Heart right ventricle (tissue), 16 donors: ENCODE measurements around the gene AHCTF1. TPM values are rescaled to one million over a fixed set of nuclear protein-coding genes. Genes with fewer than 3 reads are reported as not detected.
A peak's percentile ranks its signal among the peaks of the same experiment; 100 is the strongest.

Source experiments
- ATAC-seq, 8 donors: fragments of 200-7000 bp; cut with Tn5 transposase; one replicate each; pipeline ENCODE4 v1.9.1; 2020; ENCODE audit warnings: mild to moderate bottlenecking in 8 of 8, moderate library complexity in 8 of 8, moderate number of reproducible peaks in 1 of 8
- DNase-seq, 2 donors: peaks; one replicate each; pipeline ENCODE4 v3.0.0-alpha.2; 2020
- H3K27ac ChIP-seq, 10 donors: fragments of 200-600 bp; sonication (generic) in 2 of 10; one replicate each; pipeline versions ENCODE4 v1.5.0 to v1.8.0; 2020 to 2022; ENCODE audit warnings: mild to moderate bottlenecking in 3 of 10
- H3K27me3 ChIP-seq, 7 donors: fragments of 200-600 bp; one replicate each; pipeline ENCODE4 v1.8.0; 2021 to 2022; ENCODE audit warnings: mild to moderate bottlenecking in 2 of 7
- H3K36me3 ChIP-seq, 9 donors: fragments of 200-600 bp; sonication (generic) in 1 of 9; one replicate each; pipeline versions ENCODE4 v1.5.0 to v1.8.0; 2020 to 2022; ENCODE audit warnings: mild to moderate bottlenecking in 2 of 9
- H3K4me1 ChIP-seq, 9 donors: fragments of 200-600 bp; sonication (generic) in 1 of 9; one replicate each; pipeline versions ENCODE4 v1.5.0 to v1.8.0; 2020 to 2022; ENCODE audit warnings: mild to moderate bottlenecking in 4 of 9
- H3K4me3 ChIP-seq, 10 donors: fragments of 200-600 bp; sonication (generic) in 2 of 10; one replicate each; pipeline versions ENCODE4 v1.5.0 to v1.8.0; 2020 to 2022; ENCODE audit warnings: mild to moderate bottlenecking in 7 of 10, moderate library complexity in 2 of 10
- H3K9me3 ChIP-seq, 11 donors: fragments of 200-600 bp in 10 of 11; sonication (generic) in 2 of 11; one replicate each; pipeline versions ENCODE4 v1.5.0 to v1.8.0; 2013 to 2022; ENCODE audit warnings: mild to moderate bottlenecking in 2 of 11, control low read depth in 1 of 11, moderate library complexity in 1 of 11
- CTCF ChIP-seq, 9 donors: fragments of 200-600 bp; sonication (generic) in 2 of 9; IDR thresholded peaks; one replicate each; pipeline versions ENCODE4 v1.5.0 to v1.8.0; 2021 to 2022; ENCODE audit warnings: antibody characterized with exemption in 9 of 9, mild to moderate bottlenecking in 5 of 9, moderate library complexity in 1 of 9
- WGBS, 2 donors: extraction: QIAGEN DNeasy Blood & Tissue Kit; methylation state at CpG; one replicate each; pipeline ENCODE4 v1.1.7; 2013; ENCODE audit warnings: inconsistent platforms in 1 of 2; 5-methylcytosine and 5-hydroxymethylcytosine counted together
- intact Hi-C, 10 donors: fragments of 100-400 bp; cut with DNase I; formaldehyde crosslinking; loops; one replicate each; pipeline versions ENCODE4 v1.11.1 to v1.14.2; 2022
- polyA plus RNA-seq, 2 donors: library from polyadenylated mRNA; stranded (reverse); fragments of 200-250 nt; gene quantifications; one replicate each; pipeline ENCODE4 v1.2.3, GENCODE V29; 2013
- total RNA-seq, 10 donors: library from RNA; stranded (reverse); fragmentation: NEBNext Ultra II Directional in 3 of 10; extraction: Animal tissue kit (Norgen Biotek cat#: 25700) in 3 of 10; gene quantifications; one replicate each; pipeline versions ENCODE4 v1.2.1 to v1.2.4, GENCODE V29; 2021 to 2023
- donor health status: Arrhythmogenic right ventricular cardiomyopathy.
- donor health status: ischemic (EF 13 %, LVEDD 7.1; RV severe dilation, severe dysfunction).
- donor health status: healthy with polysubstance abuse.
- donor health status: DM: no; HTN: yes; CAD: no.
- donor health status: DM: no; HTN: no; CAD: no.
- donor health status: ischemic (EF 25% LVEDD 6.9; RV normal size, moderate dysfunction).
- donor health status: ischemic (EF 25% LVEDD 5.7; RV mildly dilated, moderate dysfunction).
- donor health status: healthy.
- donor health status: DM: yes; HTN: yes; CAD: no.
- donor health status: Ischemic cardiomyopathy.
- donor health status: ischemic (EF 35%, LVEDD 5.7; RV mildly dilated, moderate dysfunction).
- donor health status: nonischemic (EF 11% LVEDD 7.7; RV severe dilation, severe dysfunction).
- donor health status: DM: yes; HTN: yes; CAD: no.
- donor health status: PGD.
- donor health status: ischemic (EF 29% LVEDD 5.4; RV normal size, mild dysfunction).
- donor health status: nonischemic (EF 23%, LVEDD 6.1; RV moderate dilation, normal function).

The AHCTF1 gene
- total and polyA plus RNA-seq, 12 donors, result 5.7 to 29.2 (median 18.5) TPM

DNA sequence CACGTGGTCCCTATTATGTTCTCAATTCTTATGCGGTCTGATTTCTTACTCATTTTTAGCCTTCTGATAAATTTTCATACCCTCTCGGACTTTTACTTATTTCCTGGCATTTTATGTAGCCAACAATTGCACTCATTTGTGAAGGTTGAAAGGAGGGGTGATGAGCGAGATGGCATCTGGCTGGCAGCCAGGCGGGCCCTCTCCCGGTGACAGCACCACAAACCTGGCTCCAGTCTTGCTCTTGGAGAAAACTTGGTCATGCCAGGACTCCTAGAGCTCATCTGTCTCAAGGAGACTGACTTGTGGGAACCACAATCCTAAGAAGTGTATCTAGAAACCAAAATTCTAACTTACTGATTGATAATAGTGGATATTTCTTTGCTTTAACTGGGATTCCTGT lies 14.6 kb upstream of the AHCTF1 start:
- H3K4me3 ChIP-seq, result no peak overlapping the region
- ATAC-seq (no peak), DNase-seq (no peak)
- H3K27ac ChIP-seq, result peak overlapping the region in 8 of 10 donors; percentile 25 to 78 (median 61)
- no peak for TF ChIP-seq CTCF (IDR thresholded peaks at IDR 0.05)
- intact Hi-C loops, result loop anchor here in 1 of 10 donors (5.0 kb wide), 1 partner anchor 34 kb away; no protein-coding TSS in a partner anchor
- no peaks in the 10 kb centered on the region for H3K27me3 ChIP-seq
- H3K4me1 ChIP-seq, result peaks cover 0 to 20% (median 8%) of the 10 kb centered on the region in 9 donors
- 87 to 91% methylated on average over 6 of the region's 6 CpGs for WGBS, 2 donors
- no peaks in the 10 kb centered on the region for H3K9me3 ChIP-seq
- no peaks in the 10 kb centered on the region for H3K36me3 ChIP-seq

GRCh38 chr1:246934765-246935164 lies 3.0 kb upstream of the AHCTF1 start:
- intact Hi-C loops, result no loop called here
- Histone ChIP-seq H3K9me3 (no peaks in the 10 kb centered on the region), H3K4me1 (peaks cover 0 to 17% (median 12%) of the 10 kb centered on the region in 9 donors), H3K27ac (peak overlapping the region in 1 of 10 donors; percentile 9), H3K36me3 (no peaks in the 10 kb centered on the region), H3K27me3 (no peaks in the 10 kb centered on the region), H3K4me3 (no peak overlapping the region)
- ATAC-seq (no peak), DNase-seq (no peak)
- 75 to 81% methylated on average over 1 of the region's 1 CpG for WGBS, 2 donors
- no peak for TF ChIP-seq CTCF (IDR thresholded peaks at IDR 0.05)

GRCh38 chr1:246933893-246934292 lies 2.1 kb upstream of the AHCTF1 start:
- 84 to 91% methylated on average over 2 of the region's 2 CpGs for WGBS, 2 donors
- no peak for ATAC-seq
- intact Hi-C loops, result no loop called here

DNA sequence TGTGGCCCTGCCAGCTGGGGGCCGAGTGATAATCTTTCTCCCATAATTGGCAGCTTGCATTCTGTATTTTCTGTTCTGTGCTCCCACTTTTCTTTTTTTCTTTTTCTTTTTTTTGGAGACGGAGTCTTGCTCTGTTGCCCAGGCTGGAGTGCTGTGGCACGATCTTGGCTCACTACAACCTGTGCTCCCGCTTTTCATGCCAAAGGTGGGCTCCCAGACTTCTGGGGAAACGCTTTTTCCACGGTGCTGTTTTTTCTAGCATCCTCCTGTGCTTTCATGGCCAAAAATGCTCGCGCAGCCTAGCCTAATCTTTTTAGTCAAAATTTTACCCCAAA lies 585 bp upstream of the AHCTF1 start:
- H3K4me1 ChIP-seq, result peaks cover 0 to 34% (median 23%) of the 10 kb centered on the region in 9 donors
- DNase-seq (no peak), ATAC-seq (no peak)
- no peak for TF ChIP-seq CTCF (IDR thresholded peaks at IDR 0.05)
- H3K27me3 ChIP-seq, result no peaks in the 10 kb centered on the region
- no peaks in the 10 kb centered on the region for H3K9me3 ChIP-seq
- WGBS, 2 donors, result 11 to 15% methylated on average over 8 of the region's 8 CpGs
- peak overlapping the region in 9 of 10 donors; percentile 32 to 98 (median 95) for H3K27ac ChIP-seq
- intact Hi-C loops, result no loop called here
- peaks cover 0 to 19% (median 3%) of the 10 kb centered on the region in 9 donors for H3K36me3 ChIP-seq
- peak overlapping the region; percentile 58 to 98 (median 90) for H3K4me3 ChIP-seq

More at GRCh38 chr1:246933893-246934292, 2.1 kb upstream of the AHCTF1 start:
- TF ChIP-seq CTCF (IDR thresholded peaks at IDR 0.05), result no peak
- Histone ChIP-seq H3K4me3 (no peak overlapping the region), H3K36me3 (peaks cover 0 to 5% (median 0%) of the 10 kb centered on the region in 9 donors), H3K9me3 (no peaks in the 10 kb centered on the region), H3K27me3 (no peaks in the 10 kb centered on the region), H3K27ac (no peak overlapping the region), H3K4me1 (peaks cover 0 to 26% (median 21%) of the 10 kb centered on the region in 9 donors)
- no peak for DNase-seq
